ENCODE results near the gene APOBEC2.
"Not testable (repeated sequence)": the region's sequence is repeated elsewhere in the genome, so short reads cannot be mapped to it uniquely, and the experiment has no call there.

The APOBEC2 gene

DNA sequence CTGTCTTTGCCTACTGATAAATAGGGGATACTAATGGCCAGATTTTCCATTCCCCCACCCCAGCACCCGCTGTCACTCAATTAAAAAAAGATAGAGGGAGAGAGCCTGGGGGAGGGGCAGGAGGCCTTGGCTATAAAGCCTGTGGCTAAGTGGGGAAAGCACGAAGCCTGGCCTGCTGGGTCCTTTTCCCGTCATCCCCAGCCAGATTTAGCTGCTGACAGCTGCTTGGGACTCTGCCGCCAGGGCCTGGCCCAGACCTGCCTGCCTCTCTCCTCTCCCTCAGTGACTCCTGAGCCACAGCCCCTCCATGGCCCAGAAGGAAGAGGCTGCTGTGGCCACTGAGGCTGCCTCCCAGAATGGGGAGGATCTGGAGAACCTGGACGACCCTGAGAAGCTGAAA lies at the start of gene APOBEC2:
TSS of gene APOBEC2 (plus strand) at position 162 of the 400 bp plus-strand sequence. CDS start at position 308, 146 bp downstream.
- no peak for ATAC-seq

DNA sequence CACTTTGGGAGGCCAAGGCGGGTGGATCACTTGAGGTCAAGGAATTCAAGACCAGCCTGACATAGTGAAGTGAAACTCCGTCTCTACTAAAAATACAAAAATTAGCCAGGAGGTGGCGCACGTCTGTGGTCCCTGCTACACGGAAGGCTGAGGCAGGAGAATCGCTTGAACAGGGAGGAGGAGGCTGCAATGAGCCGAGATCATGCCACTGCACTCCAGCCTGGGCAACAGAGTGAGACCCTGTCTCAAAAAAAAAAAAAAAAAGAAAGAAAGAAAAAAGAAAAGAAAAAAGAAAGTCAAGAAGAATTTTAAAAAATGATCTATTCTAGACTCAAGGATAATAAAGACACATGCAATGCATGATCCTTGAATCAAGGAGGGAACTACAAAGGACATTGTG lies 46.8 kb upstream of the APOBEC2 start:
- ATAC-seq, result peak; percentile 44 to 68

DNA sequence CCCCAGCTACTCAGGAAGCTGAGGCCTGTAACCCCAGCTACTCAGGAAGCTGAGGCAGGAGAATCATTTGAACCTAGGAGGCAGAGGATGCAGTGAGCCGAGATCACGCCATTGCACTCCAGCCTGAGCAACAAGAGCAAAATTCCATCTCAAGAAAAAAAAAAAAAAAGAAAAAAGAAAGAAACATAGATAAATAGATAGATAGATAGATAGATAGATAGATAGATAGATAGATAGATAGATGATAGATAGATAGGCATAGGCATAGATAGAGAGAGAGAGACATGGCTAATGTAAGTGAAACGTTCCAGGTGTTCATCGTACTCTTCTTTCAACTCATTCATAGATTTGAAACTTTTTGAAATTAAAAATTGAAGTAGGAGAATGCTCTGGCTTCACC lies 46.0 kb upstream of the APOBEC2 start:
- not testable (repeated sequence) for ATAC-seq

DNA sequence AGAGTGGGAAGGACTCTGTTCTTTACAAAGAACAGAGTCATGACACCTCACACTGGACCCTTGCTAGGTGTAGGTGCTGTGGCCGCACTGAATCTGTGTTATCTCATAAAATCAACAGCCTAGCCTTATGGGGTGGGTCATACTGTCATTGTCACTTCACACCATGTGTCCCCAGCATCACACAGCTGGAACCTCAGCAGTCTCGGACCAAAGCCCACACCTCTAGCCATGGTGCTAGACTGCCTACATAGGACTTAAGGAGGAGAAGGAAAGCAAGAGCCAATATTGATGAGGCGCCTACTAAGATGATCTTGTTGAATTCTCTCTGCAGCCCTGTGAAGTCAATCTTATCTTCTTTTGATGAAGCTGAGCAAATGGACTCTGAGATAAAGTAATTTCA lies 45.0 kb upstream of the APOBEC2 start:
- no peak for ATAC-seq

DNA sequence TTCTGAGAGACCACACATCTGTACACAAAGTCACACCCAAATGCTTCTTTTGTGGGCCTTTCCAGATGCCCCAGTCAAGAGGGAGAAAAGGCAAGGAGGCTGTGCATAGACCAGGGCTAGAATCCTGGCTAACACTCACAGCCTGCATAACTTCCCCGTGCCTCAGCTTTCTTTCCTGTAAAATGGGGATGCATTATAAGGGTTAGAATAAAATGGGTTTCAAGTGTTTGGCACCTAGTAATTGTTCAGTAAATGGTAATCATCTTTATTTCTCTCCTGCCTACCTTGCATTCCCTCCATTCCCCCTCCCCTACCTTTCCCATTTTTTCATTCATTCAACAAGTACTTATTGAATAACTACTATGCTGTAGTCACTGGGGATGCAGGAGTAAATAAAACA lies 43.3 kb upstream of the APOBEC2 start:
- no peak for ATAC-seq

DNA sequence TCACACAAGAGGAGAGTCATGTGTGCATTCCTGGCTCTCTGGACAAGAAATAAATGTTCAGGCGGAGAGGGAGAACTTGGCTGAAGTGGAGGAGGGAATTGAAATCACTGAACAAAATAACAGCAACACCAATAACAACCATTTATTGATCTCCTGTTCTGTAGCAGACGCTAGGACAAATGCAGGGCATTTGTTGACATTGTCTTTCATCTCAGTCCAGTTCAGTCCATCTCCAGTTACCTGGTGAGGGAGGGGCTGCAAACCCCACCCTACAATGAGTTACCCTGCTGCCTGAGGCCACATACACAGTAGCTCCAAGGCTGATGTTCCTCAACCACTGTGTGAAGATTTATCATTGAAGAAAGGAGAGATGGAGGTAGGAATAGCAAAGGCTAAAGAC lies 41.3 kb upstream of the APOBEC2 start:
- no peak for ATAC-seq

DNA sequence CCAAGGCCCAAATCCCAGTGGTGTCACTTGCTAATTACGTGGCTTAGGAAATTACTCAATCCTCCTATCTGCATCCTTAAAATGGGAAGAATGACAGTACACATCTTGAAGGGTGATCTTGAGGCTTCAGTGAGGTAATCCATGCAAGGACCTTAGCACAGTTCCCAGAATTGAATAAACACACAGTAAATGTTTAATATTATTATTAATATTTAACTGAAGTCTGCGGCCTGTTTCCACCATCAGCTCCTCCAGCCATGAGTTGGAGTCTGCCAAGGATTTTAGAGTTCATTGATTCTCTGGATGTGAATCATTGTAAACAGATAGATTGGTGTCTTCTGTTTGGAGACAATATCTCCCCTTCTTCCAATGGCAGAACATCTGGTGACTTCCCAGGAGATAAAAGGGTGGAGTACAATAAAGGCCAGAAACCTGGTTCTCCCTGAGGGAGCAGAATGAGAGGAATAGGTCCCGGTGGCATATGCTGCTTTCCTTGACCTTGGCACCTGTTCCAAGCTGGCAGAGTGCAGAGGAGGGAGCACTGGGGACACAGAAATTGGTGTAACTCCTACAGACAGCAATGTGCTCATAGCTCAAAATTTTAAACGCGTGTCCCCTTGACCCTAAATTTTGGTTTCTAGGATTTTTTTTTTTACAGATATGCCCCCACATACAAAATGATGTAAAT lies 39.4 kb upstream of the APOBEC2 start:
- ATAC-seq, result no peak

DNA sequence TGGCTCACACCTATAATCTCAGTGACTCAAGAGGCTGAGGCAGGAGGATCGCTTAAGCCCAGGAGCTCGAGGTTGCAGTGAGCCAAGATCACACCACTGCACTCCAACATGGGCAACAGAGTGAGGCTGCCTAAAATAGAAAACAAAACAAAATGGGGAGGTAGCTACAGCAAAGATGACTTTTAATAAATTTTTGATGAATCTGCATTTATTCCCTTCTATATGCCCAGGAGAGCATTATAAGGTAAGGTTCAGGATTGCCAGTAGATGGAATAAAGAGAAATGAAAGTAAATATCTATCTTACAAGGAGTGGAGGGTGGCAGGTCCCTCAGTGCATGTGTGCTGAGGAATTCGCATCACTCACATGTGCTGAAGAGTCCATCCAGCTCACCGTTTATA lies 38.2 kb upstream of the APOBEC2 start:
- ATAC-seq, result no peak

DNA sequence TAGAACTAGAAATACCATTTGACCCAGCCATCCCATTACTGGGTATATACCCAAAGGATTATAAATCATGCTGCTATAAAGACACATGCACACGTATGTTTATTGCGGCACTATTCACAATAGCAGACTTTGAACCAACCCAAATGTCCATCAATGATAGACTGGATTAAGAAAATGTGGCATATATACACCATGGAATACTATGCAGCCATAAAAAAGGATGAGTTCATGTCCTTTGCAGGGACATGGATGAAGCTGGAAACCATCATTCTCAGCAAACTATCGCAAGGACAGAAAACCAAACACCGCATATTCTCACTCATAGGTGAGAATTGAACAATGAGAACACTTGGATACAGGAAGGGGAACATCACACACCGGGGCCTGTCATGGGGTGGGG lies 37.1 kb upstream of the APOBEC2 start:
- ATAC-seq, result not testable (repeated sequence)

DNA sequence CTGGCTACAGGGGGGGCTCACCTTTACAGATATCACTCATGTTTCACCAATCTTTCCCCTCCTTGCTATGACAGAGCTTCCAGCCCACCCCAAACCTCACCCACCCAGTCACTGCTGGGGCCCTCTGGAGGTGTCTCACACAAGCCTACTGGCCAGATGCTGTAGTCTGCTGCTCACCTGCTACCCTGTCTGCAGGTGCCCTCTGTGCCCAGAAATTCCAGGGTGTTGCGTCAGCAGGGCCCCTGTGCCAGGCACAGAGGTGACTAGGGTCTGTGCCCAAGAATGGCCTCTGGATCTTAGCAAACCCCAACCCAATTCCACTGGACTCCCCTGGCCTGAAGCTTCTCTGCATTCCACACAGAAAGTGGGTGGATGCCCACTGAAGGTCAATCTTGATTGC lies 35.3 kb upstream of the APOBEC2 start:
- no peak for ATAC-seq

DNA sequence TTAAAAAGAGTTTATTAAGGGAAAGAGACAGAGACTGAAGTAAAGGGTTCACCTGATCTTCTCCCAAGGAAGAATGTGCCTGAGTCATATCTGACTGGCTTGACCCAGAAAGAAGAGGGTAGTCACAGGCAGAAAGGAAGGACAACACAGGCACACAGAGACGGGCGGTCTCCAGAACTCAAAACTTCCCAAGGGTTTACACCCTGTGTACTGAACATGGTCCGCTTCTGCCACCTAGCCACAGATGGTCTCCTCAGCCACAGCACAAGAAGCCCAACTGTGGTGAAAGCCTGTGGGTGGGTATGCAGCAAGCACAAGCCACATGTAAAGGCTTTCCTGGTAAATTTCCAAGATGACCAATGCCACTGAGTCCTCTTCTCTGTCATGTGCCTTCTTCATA lies 31.2 kb upstream of the APOBEC2 start:
- ATAC-seq, result no peak

DNA sequence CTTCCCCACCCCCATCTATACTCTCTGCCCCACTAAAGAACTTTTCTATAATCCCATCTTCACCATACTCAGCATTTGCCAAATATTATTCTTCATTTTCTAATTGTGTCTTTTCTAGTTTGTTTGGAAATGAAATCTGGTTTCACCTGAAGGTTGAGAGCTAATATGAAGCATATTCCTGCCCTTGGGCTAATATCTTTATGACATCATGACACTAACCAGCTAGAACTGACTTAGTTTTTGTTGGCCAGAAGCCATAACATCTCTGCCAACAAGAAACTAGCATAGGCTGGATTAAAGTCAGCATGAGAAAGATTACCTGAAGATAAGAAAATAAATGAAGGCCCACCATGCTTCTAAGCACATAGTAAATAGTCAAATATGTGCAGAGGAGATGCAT lies 30.7 kb upstream of the APOBEC2 start:
- no peak for ATAC-seq

DNA sequence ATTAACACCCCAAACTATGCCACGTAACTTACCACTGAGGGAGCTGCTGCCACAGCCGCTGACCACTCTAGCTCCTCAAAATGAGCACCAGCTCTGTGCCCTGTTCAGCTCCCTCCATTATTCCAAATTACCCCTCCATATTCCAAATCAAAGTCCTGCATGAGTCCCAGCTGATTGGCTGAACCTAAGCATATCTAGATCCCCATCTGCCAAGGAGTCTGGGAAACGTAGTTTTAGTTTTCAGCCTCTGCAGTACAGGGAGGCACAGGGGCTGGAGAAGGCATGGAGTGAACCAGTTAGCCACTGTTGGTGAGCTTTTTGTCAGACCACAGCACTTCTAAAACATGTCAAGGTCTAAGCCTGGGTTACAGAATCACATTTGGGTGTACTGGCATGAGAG lies 29.9 kb upstream of the APOBEC2 start:
- ATAC-seq, result no peak

DNA sequence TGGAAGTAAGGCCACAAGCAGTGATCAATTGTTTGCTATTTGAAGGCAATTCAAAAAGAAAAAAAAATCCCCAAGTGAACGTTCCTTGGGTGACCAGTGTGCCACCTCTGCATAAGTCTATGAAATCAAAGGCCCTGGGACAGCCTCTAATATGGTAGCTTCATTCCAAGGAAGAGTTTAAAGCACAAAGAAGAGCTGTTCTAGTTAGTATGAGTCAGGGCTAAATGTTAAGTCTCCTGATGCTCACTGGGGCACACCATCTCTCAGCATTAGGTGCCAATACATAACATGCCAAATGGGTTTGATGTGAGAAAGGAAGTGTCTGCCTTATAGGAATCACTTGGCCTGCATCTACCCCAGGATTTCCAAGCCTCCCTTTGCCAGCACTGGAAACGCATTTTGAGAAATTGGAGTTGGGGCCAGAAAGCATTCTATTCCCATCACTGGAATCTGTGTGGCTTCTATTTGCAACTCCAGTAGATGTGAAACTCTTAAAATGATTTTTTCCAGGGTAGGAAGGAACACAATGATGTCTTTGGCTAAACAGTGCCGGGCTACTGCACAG lies 27.0 kb upstream of the APOBEC2 start:
- ATAC-seq, result no peak

DNA sequence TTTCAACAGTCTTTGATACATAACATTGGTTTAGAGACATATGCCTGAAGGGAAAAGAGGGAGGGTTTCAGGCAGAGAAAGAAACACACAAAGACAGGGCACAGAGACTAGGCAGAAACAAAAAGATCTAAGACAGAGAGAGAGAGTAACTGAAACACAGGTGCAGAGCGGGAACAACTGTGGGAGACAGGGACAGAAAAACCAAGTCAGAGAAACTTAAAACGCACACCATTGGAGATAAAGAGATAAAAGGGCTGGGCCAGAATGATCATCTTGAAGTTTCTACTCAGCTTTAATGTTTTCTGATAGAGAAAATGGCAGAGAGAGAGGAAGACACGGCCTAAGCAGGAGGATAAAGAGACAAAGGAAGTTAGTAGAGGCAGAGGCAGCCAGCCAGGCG lies 25.8 kb upstream of the APOBEC2 start:
- no peak for ATAC-seq

DNA sequence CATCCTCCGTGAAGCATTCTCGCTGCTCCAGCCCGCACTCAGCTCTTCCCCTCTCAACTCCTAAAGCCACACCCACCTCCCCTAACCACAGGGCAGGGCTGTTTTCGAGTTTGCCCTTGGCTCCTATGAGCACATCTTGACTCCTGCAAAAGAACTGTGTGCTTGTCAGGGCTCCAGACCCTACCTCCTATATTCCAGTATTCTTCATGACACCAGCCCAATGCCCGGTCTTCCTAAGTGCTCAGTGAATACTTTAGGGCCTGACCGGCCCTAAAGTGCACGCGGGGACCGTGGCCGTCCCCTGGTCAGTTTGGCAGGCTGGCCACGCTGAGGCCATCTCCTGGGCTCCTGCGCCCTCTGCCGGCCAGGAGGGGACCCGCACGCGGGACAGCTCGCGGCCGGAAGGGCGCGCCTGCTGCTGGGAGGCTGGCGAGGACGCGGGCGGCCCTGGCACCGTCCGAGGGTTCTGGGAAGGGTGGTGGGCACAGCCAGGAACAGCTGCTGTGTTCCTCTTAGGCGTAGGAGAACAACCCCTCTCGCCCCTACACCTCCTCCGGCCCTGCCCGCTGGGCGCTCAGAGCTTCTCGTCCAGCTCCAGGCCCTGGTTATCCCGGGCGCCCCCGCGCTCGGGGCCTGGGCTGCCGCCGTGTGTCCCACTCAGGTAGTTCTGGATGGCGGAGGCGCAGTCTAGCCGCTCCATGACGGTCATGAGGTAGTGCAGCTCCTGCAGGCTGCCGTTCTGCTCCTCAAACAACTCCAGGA lies 25.0 kb upstream of the APOBEC2 start:
- ATAC-seq, result peak; percentile 84 to 88

DNA sequence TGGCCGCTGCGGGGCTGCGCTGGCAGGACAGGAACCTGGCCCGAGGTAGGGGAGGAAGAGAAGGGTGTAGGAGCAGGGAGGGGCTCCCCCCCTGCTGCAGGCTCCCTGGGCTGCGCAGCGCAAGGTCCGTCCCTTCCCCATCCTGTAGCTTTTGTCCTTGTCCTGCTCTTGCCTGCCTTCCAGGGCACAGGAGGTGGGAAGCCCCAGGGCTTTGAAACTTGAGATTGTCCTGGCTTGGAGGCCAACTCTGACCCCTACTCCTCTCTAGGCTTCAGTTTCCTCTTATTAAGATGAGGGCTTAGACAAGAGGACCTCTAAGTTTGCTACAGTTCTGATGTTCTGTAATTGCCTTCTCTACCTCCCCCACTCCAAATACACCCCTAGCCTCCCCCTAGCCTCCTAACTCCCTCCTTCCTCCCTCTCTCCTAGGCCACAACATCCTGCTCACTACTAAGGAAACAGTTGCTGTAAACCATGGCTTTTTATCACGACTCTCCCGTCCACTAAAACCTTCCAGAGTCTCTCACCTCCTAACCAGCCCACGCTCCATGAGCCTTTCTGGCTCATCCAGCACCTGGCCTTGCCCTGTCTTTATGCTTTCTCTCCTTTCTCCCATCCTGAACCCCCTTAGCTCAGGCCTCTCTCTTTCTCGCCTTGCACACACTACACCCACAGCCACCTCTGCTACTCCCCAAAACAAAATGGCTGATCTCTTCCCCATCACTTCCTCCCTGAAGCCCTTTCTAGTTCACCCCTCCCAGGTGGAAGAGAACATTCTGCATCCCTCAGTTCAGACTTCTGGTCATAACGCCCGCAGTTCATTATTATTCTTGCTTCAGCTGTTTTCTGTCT lies 24.2 kb upstream of the APOBEC2 start:
- ATAC-seq, result peak; percentile 44 to 48

DNA sequence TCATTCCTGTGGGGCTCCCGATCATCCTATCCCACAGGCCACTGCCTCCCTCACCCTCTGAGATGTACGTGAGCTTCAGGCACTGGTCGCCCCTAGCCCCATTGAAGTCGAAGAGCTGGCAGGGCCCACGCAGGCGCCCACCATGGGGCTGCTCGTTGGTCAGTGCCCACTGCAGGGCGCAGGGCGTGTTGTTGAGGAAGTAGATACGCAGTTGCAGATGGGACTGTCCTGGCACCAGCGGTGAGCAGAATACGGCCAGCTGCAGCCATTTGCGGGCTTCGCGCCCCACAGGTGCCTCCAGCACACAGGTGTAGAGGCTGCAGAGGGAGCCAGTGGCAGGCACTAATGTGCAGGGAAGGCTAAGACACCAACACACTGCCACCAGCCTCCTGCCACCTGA lies 20.2 kb upstream of the APOBEC2 start:
- no peak for ATAC-seq

DNA sequence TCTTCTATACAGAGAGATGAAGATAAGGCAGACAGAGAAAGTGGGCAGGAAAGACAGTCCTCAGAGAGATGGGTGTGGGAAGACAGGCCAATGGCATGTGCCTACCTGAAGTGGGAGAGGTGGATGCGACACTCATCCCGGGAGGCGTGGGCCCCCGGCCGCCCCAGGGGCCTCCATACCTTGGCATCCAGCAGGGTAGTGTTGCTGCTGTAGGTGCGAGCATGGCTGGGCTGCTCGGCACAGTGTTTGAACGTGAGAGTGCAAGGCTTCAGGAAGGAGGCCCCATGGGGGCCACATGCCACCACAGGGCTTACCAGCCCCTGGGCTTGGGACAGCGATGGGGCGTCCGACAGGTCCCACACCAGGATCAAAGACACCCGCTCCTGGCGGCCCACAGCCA lies 19.2 kb upstream of the APOBEC2 start:
- no peak for ATAC-seq

DNA sequence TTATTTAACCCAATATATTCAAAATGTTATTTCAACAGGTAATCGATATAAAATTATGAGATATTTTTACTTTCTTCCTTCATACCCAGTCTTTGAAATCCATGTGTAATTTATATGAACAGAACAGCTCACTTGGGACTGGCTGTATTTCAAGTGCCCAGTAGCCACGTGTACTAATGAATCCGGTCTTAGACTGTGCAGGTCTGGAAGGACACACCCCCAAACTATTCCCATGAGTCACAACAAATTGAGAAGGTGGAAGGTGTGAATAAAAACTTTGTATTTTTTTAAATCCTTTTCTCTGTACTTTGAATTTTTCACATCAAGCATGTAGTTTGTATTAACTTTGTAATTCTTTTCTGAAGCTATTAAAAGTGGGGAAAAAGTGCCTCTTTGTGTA lies 16.8 kb upstream of the APOBEC2 start:
- ATAC-seq, result no peak

DNA sequence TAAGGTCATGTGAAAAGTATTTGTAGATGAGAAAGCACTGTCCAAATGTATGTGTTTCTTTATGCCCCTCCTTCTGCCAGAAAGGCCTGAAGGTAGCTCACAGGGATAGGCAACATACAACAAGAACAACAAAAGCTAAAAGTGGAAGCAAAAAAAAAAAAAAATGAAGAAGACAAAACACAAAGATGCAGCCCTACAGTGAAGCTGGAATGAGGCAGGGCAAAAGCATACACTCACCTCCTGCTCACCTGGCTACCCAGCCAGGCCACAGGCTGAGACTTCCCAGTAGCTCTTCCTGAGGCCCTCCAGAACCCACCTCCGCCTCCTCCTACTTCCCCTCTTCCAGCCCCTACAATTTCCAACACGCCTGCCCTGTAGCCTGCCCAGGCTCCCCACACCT lies 16.4 kb upstream of the APOBEC2 start:
- no peak for ATAC-seq

DNA sequence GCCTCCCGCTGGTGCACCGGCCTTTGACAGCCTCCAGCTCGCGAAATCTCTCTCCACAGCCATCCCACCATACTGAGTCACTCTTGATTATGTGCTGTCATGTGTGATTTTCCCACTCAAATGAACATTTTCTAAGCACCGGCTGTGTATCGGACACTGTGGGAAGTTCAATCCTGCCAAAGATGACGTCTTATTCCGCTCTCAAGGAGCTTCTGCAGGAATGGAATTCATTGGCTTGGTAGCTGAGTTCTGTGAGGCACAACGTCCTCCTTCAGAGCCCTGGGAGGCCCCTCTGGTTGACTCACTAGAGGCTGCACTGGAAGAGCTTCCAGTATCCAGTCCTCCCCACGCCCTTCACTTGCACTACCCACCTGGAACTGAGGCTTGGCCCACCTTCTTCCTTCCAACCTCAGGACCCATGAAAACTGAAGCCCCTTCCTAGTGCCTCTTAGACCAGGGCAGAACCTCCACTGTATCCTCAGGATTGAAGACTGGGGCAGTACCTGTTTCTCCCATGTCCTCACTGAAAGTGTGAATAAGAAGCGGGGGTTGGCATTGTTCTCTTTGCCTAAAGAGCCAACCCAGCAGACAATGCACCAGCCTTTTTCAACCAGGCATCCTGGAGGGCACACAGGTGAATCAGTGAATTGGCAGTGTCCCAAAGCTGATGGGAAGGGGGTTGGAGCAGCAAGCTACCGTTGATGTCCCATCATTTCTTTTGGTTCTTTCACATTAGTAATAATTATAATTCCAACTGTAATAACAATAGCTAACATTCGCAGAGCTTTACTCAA lies 15.7 kb upstream of the APOBEC2 start:
- ATAC-seq, result no peak
